ENCODE results near the gene GNG3.
"Not testable (repeated sequence)": the region's sequence is repeated elsewhere in the genome, so short reads cannot be mapped to it uniquely, and the experiment has no call there.

The GNG3 gene

GRCh38 chr11:62707277-62707861, at the start of gene GNG3, which contains the start of gene BSCL2:
GNG3 (plus strand) TSS chr11:62707676; CDS start chr11:62708296, 620 bp downstream.
BSCL2 (minus strand) TSS chr11:62707424; CDS start chr11:62707195, 229 bp downstream.
- no peak for DNase-seq
- no peak for ATAC-seq
- peaks cover 58% of the 10 kb centered on the region for H3K4me1 Mint-ChIP-seq
- peak within 1 kb of the TSS; percentile 90 for H3K4me3 Mint-ChIP-seq
- peak within 1 kb of the TSS; percentile 95 for H3K27ac Mint-ChIP-seq
- H3K27me3 Mint-ChIP-seq, result no peaks in the 10 kb centered on the region
- no peaks in the 10 kb centered on the region for H3K9me3 Mint-ChIP-seq
- H3K36me3 Mint-ChIP-seq (ENCODE audit: low read depth), result peaks cover 36% of the 10 kb centered on the region

- Mint-ChIP-seq H3K4me3 (peak overlapping the region; percentile 99), H3K27me3 (peaks cover 2% of the 10 kb centered on the region), H3K4me1 (peaks cover 47% of the 10 kb centered on the region), H3K9me3 (no peaks in the 10 kb centered on the region), H3K36me3 (ENCODE audit: low read depth) (peaks cover 62% of the 10 kb centered on the region), H3K27ac (peak overlapping the region; percentile 99)
- peak; percentile 44 for ATAC-seq
- peak; percentile 61 for DNase-seq
Measured at GRCh38 chr11:62664405-62665074, 42.9 kb upstream of the GNG3 start.

- peaks cover 2% of the 10 kb centered on the region for H3K27me3 Mint-ChIP-seq
- no peaks in the 10 kb centered on the region for H3K9me3 Mint-ChIP-seq
- H3K4me1 Mint-ChIP-seq, result peaks cover 52% of the 10 kb centered on the region
- peak within 1 kb of the TSS; percentile 99 for H3K4me3 Mint-ChIP-seq
- ATAC-seq (peak; percentile 87), DNase-seq (peak; percentile 97)
- H3K36me3 Mint-ChIP-seq (ENCODE audit: low read depth), result peaks cover 66% of the 10 kb centered on the region
- H3K27ac Mint-ChIP-seq, result peak within 1 kb of the TSS; percentile 99
Measured at GRCh38 chr11:62665075-62665598, 42.3 kb upstream of the GNG3 start, which contains the start of the genes C11orf98 and CSKMT. C11orf98 (minus strand) TSS chr11:62665210; CDS start chr11:62665169, 41 bp downstream. CSKMT (plus strand) TSS chr11:62665312; CDS start chr11:62665880, 568 bp downstream.

- Mint-ChIP-seq H3K4me3 (peak overlapping the region; percentile 99), H3K27ac (peak overlapping the region; percentile 99), H3K36me3 (ENCODE audit: low read depth) (peaks cover 68% of the 10 kb centered on the region), H3K9me3 (no peaks in the 10 kb centered on the region), H3K27me3 (peaks cover 2% of the 10 kb centered on the region), H3K4me1 (peaks cover 55% of the 10 kb centered on the region)
- DNase-seq (peak; percentile 67), ATAC-seq (peak; percentile 35)
Measured at GRCh38 chr11:62665599-62666258, 41.7 kb upstream of the GNG3 start.

GRCh38 chr11:62666259-62666926, 41.1 kb upstream of the GNG3 start:
- Mint-ChIP-seq H3K27ac (peak overlapping the region; percentile 99), H3K4me3 (peak overlapping the region; percentile 99), H3K27me3 (peaks cover 2% of the 10 kb centered on the region), H3K4me1 (peaks cover 59% of the 10 kb centered on the region), H3K36me3 (ENCODE audit: low read depth) (peaks cover 71% of the 10 kb centered on the region), H3K9me3 (no peaks in the 10 kb centered on the region)
- peak; percentile 2 for ATAC-seq
- DNase-seq, result no peak

GRCh38 chr11:62667460-62667859, 40.0 kb upstream of the GNG3 start:
- DNase-seq, result no peak
- no peaks in the 10 kb centered on the region for H3K9me3 Mint-ChIP-seq
- ATAC-seq, result no peak
- peak overlapping the region; percentile 99 for H3K4me3 Mint-ChIP-seq
- peaks cover 2% of the 10 kb centered on the region for H3K27me3 Mint-ChIP-seq
- H3K36me3 Mint-ChIP-seq (ENCODE audit: low read depth), result peaks cover 71% of the 10 kb centered on the region
- H3K4me1 Mint-ChIP-seq, result peaks cover 62% of the 10 kb centered on the region
- H3K27ac Mint-ChIP-seq, result peak overlapping the region; percentile 99

GRCh38 chr11:62669420-62670161, 37.9 kb upstream of the GNG3 start:
- no peak for ATAC-seq
- Mint-ChIP-seq H3K27me3 (peaks cover 2% of the 10 kb centered on the region), H3K36me3 (ENCODE audit: low read depth) (peaks cover 67% of the 10 kb centered on the region), H3K27ac (peak overlapping the region; percentile 97), H3K4me1 (peaks cover 65% of the 10 kb centered on the region), H3K4me3 (peak overlapping the region; percentile 95), H3K9me3 (no peaks in the 10 kb centered on the region)
- no peak for DNase-seq

GRCh38 chr11:62671236-62671607, 36.3 kb upstream of the GNG3 start:
- no peaks in the 10 kb centered on the region for H3K9me3 Mint-ChIP-seq
- H3K4me1 Mint-ChIP-seq, result peaks cover 63% of the 10 kb centered on the region
- peak overlapping the region; percentile 95 for H3K4me3 Mint-ChIP-seq
- H3K27me3 Mint-ChIP-seq, result no peaks in the 10 kb centered on the region
- ATAC-seq, result no peak
- peak overlapping the region; percentile 97 for H3K27ac Mint-ChIP-seq
- H3K36me3 Mint-ChIP-seq (ENCODE audit: low read depth), result peaks cover 61% of the 10 kb centered on the region
- no peak for DNase-seq

- no peaks in the 10 kb centered on the region for H3K9me3 Mint-ChIP-seq
- H3K4me1 Mint-ChIP-seq, result peaks cover 63% of the 10 kb centered on the region
- H3K4me3 Mint-ChIP-seq, result peak within 1 kb of the TSS; percentile 95
- DNase-seq (peak; percentile 86), ATAC-seq (peak; percentile 92)
- peak within 1 kb of the TSS; percentile 97 for H3K27ac Mint-ChIP-seq
- H3K36me3 Mint-ChIP-seq (ENCODE audit: low read depth), result peaks cover 57% of the 10 kb centered on the region
- no peaks in the 10 kb centered on the region for H3K27me3 Mint-ChIP-seq
Measured at GRCh38 chr11:62671608-62672389, 35.7 kb upstream of the GNG3 start, which contains the start of the genes LBHD1 and UQCC3. LBHD1 (minus strand) TSS chr11:62672267; CDS start chr11:62670031, 2,236 bp downstream. UQCC3 (plus strand) TSS chr11:62671673; CDS start chr11:62671746, 73 bp downstream.

- H3K4me3 Mint-ChIP-seq, result peak overlapping the region; percentile 95
- no peaks in the 10 kb centered on the region for H3K27me3 Mint-ChIP-seq
- peaks cover 62% of the 10 kb centered on the region for H3K36me3 Mint-ChIP-seq (ENCODE audit: low read depth)
- H3K9me3 Mint-ChIP-seq, result no peaks in the 10 kb centered on the region
- no peak for DNase-seq
- H3K27ac Mint-ChIP-seq, result peak overlapping the region; percentile 97
- H3K4me1 Mint-ChIP-seq, result peaks cover 63% of the 10 kb centered on the region
- no peak for ATAC-seq
Measured at GRCh38 chr11:62673196-62673525, 34.3 kb upstream of the GNG3 start.

GRCh38 chr11:62675415-62675814, 32.1 kb upstream of the GNG3 start:
- H3K4me1 Mint-ChIP-seq, result peaks cover 61% of the 10 kb centered on the region

GRCh38 chr11:62676698-62677097, 30.8 kb upstream of the GNG3 start:
- peaks cover 61% of the 10 kb centered on the region for H3K4me1 Mint-ChIP-seq
- H3K36me3 Mint-ChIP-seq (ENCODE audit: low read depth), result peaks cover 38% of the 10 kb centered on the region
- H3K27me3 Mint-ChIP-seq, result no peaks in the 10 kb centered on the region
- H3K9me3 Mint-ChIP-seq, result no peaks in the 10 kb centered on the region
- H3K4me3 Mint-ChIP-seq, result peak overlapping the region; percentile 48
- DNase-seq (no peak), ATAC-seq (no peak)
- H3K27ac Mint-ChIP-seq, result peak overlapping the region; percentile 74

More at GRCh38 chr11:62675415-62675814, 32.1 kb upstream of the GNG3 start:
- not testable (repeated sequence) for H3K27me3 Mint-ChIP-seq, H3K9me3 Mint-ChIP-seq, ATAC-seq, DNase-seq, H3K27ac Mint-ChIP-seq, H3K4me3 Mint-ChIP-seq
- peaks cover 49% of the 10 kb centered on the region for H3K36me3 Mint-ChIP-seq (ENCODE audit: low read depth)

GRCh38 chr11:62677156-62677555, 30.3 kb upstream of the GNG3 start:
- Mint-ChIP-seq H3K4me1 (peaks cover 59% of the 10 kb centered on the region), H3K9me3 (no peaks in the 10 kb centered on the region), H3K27me3 (no peaks in the 10 kb centered on the region), H3K4me3 (peak overlapping the region; percentile 48), H3K36me3 (ENCODE audit: low read depth) (peaks cover 37% of the 10 kb centered on the region), H3K27ac (peak overlapping the region; percentile 74)
- ATAC-seq, result no peak
- DNase-seq, result no peak
